Vagina (tissue), 2 donors: ENCODE data around the gene GATB. TPM values are rescaled to one million over a fixed set of nuclear protein-coding genes. Genes with fewer than 3 reads are reported as not detected.

Source experiments
- DNase-seq, 2 donors: peaks; one replicate each; pipeline ENCODE4 v3.0.0-alpha.2; 2017; ENCODE audit errors: extremely low spot score in 2 of 2
- H3K27ac ChIP-seq: fragments of 200-600 bp; sonication (generic); one replicate; pipeline ENCODE4 v1.5.1; 2019
- H3K27me3 ChIP-seq: fragments of 200-600 bp; sonication (generic); one replicate; pipeline ENCODE4 v1.5.1; 2019
- H3K36me3 ChIP-seq, 2 donors: fragments of 200-600 bp; sonication (generic); one replicate each; pipeline ENCODE4 v1.5.1; 2017 to 2019
- H3K4me1 ChIP-seq: fragments of 200-600 bp; sonication (generic); one replicate; pipeline ENCODE4 v1.5.1; 2019
- H3K4me3 ChIP-seq, 2 donors: fragments of 200-600 bp; sonication (generic); 1 replicate in 1 of 2; 2 replicates in 1 of 2; pipeline ENCODE4 v1.5.1; 2016 to 2019
- H3K9me3 ChIP-seq: fragments of 200-600 bp; sonication (generic); one replicate; pipeline ENCODE4 v1.5.1; 2019
- POLR2A ChIP-seq, 2 donors: fragments of 450-650 bp; IDR thresholded peaks; one replicate each; pipeline ENCODE4 v1.6.1; 2017; ENCODE audit warnings: antibody characterized with exemption in 2 of 2, mild to moderate bottlenecking in 2 of 2, moderate library complexity in 2 of 2
- POLR2AphosphoS5 ChIP-seq, 2 donors: sonication (generic); formaldehyde crosslinking; IDR thresholded peaks; one replicate each; pipeline ENCODE4 v1.9.0; 2017; ENCODE audit warnings: antibody characterized with exemption in 2 of 2, mild to moderate bottlenecking in 2 of 2, low read depth in 1 of 2; ENCODE audit not compliant: insufficient read depth in 1 of 2
- intact Hi-C: fragments of 100-400 bp; cut with DNase I; formaldehyde crosslinking; loops from one replicate; pipeline ENCODE4 v1.15.1; 2023
- total RNA-seq: library from RNA; depleted of rRNA; stranded (reverse); fragments of >200 nt; gene quantifications from one replicate; pipeline ENCODE4 v1.2.3, GENCODE V29; 2016
- TF ChIP-seq, protein P1 (sequence below), 3 experiments: fragments of 450-650 bp in 2 of 3; fragments of 200-600 bp in 1 of 3; sonication (generic) in 1 of 3; IDR thresholded peaks; one replicate each; pipeline ENCODE4 v1.5.1; 2017 to 2019; ENCODE audit warnings: antibody characterized with exemption in 3 of 3, mild to moderate bottlenecking in 2 of 3, moderate library complexity in 2 of 3

The GATB gene
- total RNA-seq, 1 donor from 2014 or later = 17.7 TPM

DNA sequence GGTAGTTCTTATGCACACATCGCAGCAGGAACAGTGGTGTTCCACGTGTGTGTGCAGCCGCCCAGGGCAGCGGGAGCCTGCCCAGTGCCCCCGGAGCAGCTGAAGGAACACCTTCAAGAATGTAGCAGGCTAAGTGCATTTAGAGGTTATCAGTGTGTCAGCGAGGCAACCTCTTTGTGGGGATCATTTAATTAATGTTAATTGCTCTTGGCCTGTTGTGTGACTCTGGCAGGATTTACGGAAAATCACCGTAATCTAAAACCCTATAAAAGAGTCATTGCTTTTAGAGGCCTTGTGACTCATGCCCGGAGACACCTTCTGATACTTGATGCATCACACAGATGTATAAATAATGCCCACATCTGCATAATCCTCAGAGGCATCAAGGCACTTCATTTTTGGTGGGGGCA lies 47.3 kb upstream of the GATB start:
- no peak overlapping the region for H3K4me3 ChIP-seq
- no peaks in the 10 kb centered on the region for H3K27me3 ChIP-seq
- no peak for TF ChIP-seq POLR2A (IDR thresholded peaks at IDR 0.05)
- TF ChIP-seq, protein P1, sequence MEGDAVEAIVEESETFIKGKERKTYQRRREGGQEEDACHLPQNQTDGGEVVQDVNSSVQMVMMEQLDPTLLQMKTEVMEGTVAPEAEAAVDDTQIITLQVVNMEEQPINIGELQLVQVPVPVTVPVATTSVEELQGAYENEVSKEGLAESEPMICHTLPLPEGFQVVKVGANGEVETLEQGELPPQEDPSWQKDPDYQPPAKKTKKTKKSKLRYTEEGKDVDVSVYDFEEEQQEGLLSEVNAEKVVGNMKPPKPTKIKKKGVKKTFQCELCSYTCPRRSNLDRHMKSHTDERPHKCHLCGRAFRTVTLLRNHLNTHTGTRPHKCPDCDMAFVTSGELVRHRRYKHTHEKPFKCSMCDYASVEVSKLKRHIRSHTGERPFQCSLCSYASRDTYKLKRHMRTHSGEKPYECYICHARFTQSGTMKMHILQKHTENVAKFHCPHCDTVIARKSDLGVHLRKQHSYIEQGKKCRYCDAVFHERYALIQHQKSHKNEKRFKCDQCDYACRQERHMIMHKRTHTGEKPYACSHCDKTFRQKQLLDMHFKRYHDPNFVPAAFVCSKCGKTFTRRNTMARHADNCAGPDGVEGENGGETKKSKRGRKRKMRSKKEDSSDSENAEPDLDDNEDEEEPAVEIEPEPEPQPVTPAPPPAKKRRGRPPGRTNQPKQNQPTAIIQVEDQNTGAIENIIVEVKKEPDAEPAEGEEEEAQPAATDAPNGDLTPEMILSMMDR (IDR thresholded peaks at IDR 0.05) = no peak
- no peak for TF ChIP-seq POLR2AphosphoS5 (IDR thresholded peaks at IDR 0.05; ENCODE audit: insufficient read depth in 1 of 2, low read depth in 1 of 2)
- no peaks in the 10 kb centered on the region for H3K36me3 ChIP-seq
- intact Hi-C loops = no loop called here
- no peaks in the 10 kb centered on the region for H3K9me3 ChIP-seq
- H3K27ac ChIP-seq = no peak overlapping the region
- DNase-seq = no peak
- no peaks in the 10 kb centered on the region for H3K4me1 ChIP-seq

DNA sequence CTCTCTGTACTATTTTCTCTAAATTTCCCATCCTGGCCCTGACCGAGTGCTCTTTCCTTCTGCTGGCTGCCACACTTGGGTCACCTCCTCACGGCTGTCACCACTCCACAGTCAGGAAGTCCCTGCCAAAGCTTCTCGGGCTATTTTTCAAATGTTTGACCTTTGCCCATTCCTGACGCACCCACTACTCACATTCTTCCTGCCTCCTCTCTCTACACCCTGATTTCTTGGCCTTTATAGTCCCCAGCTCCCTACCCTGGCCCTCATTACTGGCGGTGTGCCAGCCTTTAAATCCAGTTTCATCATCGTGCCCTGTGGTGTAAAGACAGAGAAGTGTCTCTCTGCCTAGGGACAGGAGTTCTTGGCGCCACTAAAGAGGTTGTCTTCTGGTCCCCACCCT lies 46.4 kb upstream of the GATB start:
- Histone ChIP-seq H3K4me3 (no peak overlapping the region), H3K27ac (no peak overlapping the region), H3K4me1 (no peaks in the 10 kb centered on the region), H3K36me3 (no peaks in the 10 kb centered on the region), H3K27me3 (no peaks in the 10 kb centered on the region), H3K9me3 (no peaks in the 10 kb centered on the region)
- no peak for DNase-seq
- intact Hi-C loops = no loop called here
- TF ChIP-seq POLR2A (IDR thresholded peaks at IDR 0.05) (no peak), POLR2AphosphoS5 (IDR thresholded peaks at IDR 0.05; ENCODE audit: insufficient read depth in 1 of 2, low read depth in 1 of 2) (no peak)
- TF ChIP-seq, protein P1 (IDR thresholded peaks at IDR 0.05) = no peak

DNA sequence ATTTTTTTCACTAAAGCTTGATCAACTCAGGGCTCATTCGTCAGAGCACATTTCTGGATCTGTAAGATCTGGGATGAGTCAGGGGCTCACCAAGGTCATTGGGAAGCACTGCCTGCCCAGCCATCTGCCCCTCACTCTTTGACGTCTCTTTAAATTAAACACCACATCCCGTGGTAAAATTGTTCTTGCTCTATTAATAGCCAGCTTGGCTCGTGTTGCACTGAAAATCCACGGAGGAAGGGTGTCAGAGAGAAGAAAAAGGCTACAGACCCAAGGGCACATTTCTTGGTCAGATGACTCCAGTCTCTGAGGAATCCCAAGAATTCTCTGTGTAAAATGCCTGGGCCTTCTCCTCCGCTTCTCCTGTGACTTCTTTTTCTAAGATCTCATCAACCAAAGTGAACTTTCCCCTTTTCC lies 45.7 kb upstream of the GATB start:
- Histone ChIP-seq H3K4me3 (no peak overlapping the region), H3K27me3 (no peaks in the 10 kb centered on the region), H3K27ac (no peak overlapping the region), H3K36me3 (no peaks in the 10 kb centered on the region), H3K9me3 (no peaks in the 10 kb centered on the region), H3K4me1 (no peaks in the 10 kb centered on the region)
- no peak for DNase-seq
- TF ChIP-seq, protein P1 (IDR thresholded peaks at IDR 0.05) = no peak
- TF ChIP-seq POLR2A (IDR thresholded peaks at IDR 0.05) = no peak
- intact Hi-C loops = no loop called here

DNA sequence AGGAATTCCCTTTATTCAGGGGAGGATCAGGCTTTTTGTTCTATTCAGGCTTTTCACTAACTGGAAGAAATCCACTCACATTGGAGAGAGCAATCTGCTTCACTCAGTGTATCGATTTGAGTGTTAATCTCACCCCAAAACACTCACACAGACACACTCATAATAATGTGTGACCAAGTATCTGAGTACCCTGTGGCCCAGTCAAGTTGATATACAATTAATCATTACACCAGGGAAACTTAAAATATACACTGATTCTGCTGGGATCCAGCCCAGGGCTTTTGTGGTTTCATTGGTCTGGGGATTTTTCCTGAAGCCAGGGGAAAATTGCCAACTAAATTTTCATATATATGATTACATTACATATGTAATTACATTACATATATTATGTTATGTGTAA lies 44.0 kb upstream of the GATB start:
- intact Hi-C loops = no loop called here
- no peak for DNase-seq
- TF ChIP-seq, protein P1 (IDR thresholded peaks at IDR 0.05) = no peak
- no peak for TF ChIP-seq POLR2AphosphoS5 (IDR thresholded peaks at IDR 0.05; ENCODE audit: insufficient read depth in 1 of 2, low read depth in 1 of 2)
- TF ChIP-seq POLR2A (IDR thresholded peaks at IDR 0.05) = no peak
- Histone ChIP-seq H3K27ac (no peak overlapping the region), H3K9me3 (no peaks in the 10 kb centered on the region), H3K36me3 (no peaks in the 10 kb centered on the region), H3K4me3 (no peak overlapping the region), H3K27me3 (no peaks in the 10 kb centered on the region), H3K4me1 (no peaks in the 10 kb centered on the region)

DNA sequence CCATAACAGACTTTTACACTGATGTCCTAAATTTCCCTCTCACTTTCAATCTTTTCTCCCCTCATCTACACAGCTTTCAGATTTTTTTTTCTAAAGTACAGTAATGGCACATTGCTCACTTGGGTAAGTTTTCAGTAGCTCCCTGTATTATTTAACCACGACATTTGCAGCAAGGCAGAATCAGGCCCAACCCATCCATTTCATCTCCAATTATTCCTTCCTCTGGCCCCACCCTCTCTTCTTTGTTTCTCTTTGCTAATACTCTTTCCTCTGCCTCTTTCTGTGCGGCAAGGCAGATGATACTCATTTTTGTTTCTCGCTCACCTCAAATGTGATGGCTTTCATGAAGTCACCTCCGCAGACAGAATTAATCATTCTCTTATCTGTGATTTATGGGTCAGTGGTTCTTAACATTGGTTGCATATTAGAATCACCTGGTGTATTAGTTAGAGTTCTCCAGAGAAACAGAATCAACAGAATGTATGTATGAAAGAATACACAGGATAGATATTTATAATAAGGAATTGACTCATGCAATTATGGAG lies 43.4 kb upstream of the GATB start:
- Histone ChIP-seq H3K4me3 (no peak overlapping the region), H3K27me3 (no peaks in the 10 kb centered on the region), H3K4me1 (no peaks in the 10 kb centered on the region), H3K9me3 (no peaks in the 10 kb centered on the region), H3K36me3 (no peaks in the 10 kb centered on the region), H3K27ac (no peak overlapping the region)
- no peak for DNase-seq
- TF ChIP-seq, protein P1 (IDR thresholded peaks at IDR 0.05) = no peak
- TF ChIP-seq POLR2A (IDR thresholded peaks at IDR 0.05) (no peak), POLR2AphosphoS5 (IDR thresholded peaks at IDR 0.05; ENCODE audit: insufficient read depth in 1 of 2, low read depth in 1 of 2) (no peak)
- intact Hi-C loops = no loop called here
